ENCODE measurements around the gene PDIK1L.

The PDIK1L gene

DNA sequence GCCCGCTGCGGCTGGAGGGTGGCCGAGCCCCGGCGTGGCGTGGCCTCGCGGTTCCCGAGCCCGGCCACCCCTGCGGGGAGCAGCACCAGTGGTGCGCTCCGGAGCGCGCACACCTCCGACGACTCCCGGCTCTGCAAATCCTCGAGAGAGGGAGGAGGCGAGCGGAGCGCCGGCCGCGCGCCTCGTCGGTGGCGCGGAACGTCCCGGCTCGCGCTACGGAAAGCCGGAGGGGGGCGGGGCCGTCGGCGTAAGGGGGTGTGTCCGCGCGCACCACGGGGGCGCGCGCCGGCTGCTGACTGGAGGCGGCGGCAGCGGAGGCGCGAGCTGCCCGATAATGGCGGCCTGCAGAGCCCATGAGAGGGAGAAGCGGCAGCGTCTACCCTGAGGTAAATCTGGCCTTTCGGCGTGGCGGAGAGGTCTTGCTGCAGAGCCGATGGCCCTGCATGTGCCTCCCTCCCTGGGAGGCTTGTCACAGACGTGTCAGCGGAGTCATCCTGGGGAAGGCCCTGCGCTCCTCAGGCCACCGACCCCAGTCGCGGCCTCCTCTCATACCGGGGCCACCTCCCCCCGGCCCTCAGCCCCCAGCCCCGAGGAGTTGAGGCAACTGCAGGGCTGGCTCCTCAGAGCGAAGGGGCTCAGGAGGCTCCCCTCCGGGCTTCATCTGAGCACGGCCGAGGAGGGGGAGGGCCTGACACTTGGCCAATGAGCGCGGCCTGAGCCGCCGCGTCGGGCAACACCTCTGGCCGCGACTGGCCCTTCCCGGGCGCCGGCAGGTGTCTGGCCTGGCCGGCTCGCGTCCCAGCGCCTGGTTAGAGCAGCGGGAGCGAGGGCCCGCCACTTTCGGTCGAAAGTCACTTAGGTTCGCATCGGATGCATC, at the start of gene PDIK1L:
PDIK1L (plus strand) TSS at position 295 of the 877 bp plus-strand sequence. CDS start 2,485 bp downstream, outside the sequence.
- TF ChIP-seq CTCF (IDR thresholded peaks at IDR 0.05; ENCODE audit: low read depth, low read length, missing control alignments), result no peak
- peak; percentile 77 for DNase-seq (ENCODE audit: extremely low read depth, low read depth)
- peak within 1 kb of the TSS; percentile 83 for H3K4me3 ChIP-seq (replicated peaks; ENCODE audit: low read depth, low read length)

GRCh38 chr1:26064553-26064952, 47.1 kb upstream of the PDIK1L start:
- no peak for TF ChIP-seq CTCF (IDR thresholded peaks at IDR 0.05; ENCODE audit: low read depth, low read length, missing control alignments)
- no peak overlapping the region for H3K4me3 ChIP-seq (replicated peaks; ENCODE audit: low read depth, low read length)
- DNase-seq (ENCODE audit: extremely low read depth, low read depth), result no peak

GRCh38 chr1:26066160-26066559, 45.5 kb upstream of the PDIK1L start:
- DNase-seq (ENCODE audit: extremely low read depth, low read depth), result no peak
- no peak overlapping the region for H3K4me3 ChIP-seq (replicated peaks; ENCODE audit: low read depth, low read length)
- no peak for TF ChIP-seq CTCF (IDR thresholded peaks at IDR 0.05; ENCODE audit: low read depth, low read length, missing control alignments)

DNA sequence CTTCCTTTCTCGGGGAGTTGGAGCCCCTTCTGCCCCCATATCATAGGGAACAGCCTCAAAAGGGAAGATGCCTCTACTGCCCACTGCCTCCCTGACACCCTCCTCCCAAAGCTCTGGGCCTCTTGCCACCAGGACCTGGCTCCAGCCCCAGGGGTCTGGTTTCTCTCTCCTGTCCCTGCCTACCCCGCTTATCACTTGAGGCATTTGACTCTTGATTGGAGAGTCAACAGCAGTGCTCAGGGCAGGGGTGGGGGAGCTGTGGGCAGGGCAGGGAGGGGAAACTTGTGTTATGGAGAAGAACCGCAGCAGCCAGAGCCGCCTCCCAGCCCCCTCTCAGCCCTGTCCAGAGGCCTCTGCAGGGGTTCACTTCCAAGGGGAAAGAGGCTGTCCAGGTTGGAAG, 44.8 kb upstream of the PDIK1L start:
- no peak overlapping the region for H3K4me3 ChIP-seq (replicated peaks; ENCODE audit: low read depth, low read length)
- no peak for DNase-seq (ENCODE audit: extremely low read depth, low read depth)
- no peak for TF ChIP-seq CTCF (IDR thresholded peaks at IDR 0.05; ENCODE audit: low read depth, low read length, missing control alignments)

DNA sequence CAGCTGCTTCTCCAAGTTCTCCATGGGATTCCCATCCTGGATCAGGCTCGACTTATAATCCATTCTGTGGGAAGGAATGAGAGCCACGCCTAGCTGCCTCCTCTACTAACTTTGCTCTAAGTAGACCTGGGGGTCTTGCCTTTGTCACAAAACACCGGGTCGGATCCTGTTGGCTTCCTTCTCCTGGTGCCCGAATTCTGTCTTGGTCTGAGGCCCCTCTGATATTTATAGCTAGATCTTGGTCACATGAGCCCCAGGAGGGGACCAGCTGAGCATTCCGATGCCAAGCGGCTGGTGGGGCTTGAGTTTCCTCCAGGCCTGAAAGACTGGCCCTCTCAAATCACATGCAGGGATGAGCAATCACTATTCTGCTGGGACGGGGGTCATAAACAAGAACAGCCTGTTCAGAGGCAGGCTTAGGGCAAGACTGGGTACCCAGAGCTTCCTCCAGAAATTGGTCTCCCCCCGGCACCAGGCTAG, 44.2 kb upstream of the PDIK1L start, which contains the start of gene TRIM63:
TRIM63 (minus strand) TSS at position 199 of the 480 bp plus-strand sequence; CDS start at position 63, 136 bp downstream.
- DNase-seq (ENCODE audit: extremely low read depth, low read depth), result no peak
- TF ChIP-seq CTCF (IDR thresholded peaks at IDR 0.05; ENCODE audit: low read depth, low read length, missing control alignments), result no peak
- H3K4me3 ChIP-seq (replicated peaks; ENCODE audit: low read depth, low read length), result no peak within 1 kb of the TSS

GRCh38 chr1:26069941-26070295, 41.7 kb upstream of the PDIK1L start:
- DNase-seq (ENCODE audit: extremely low read depth, low read depth), result no peak
- TF ChIP-seq CTCF (IDR thresholded peaks at IDR 0.05; ENCODE audit: low read depth, low read length, missing control alignments), result no peak
- H3K4me3 ChIP-seq (replicated peaks; ENCODE audit: low read depth, low read length), result no peak overlapping the region
